Omental fat pad (tissue), 4 donors: ENCODE data around the gene HIBADH. TPM values are rescaled to one million over a fixed set of nuclear protein-coding genes. Genes with fewer than 3 reads are reported as not detected.

Experiments
- ATAC-seq: fragments of 150-250 bp; one replicate; pipeline ENCODE4 v1.9.1; 2016; ENCODE audit warnings: mild to moderate bottlenecking, moderate library complexity; ENCODE audit not compliant: low FRiP score
- DNase-seq: peaks from one replicate; pipeline ENCODE4 v3.0.0-alpha.2; 2019; ENCODE audit warnings: low spot score
- CTCF ChIP-seq, 3 donors: fragments of 450-650 bp; IDR thresholded peaks; one replicate each; pipeline ENCODE4 v1.5.1; 2016 to 2017; ENCODE audit warnings: antibody characterized with exemption in 3 of 3, mild to moderate bottlenecking in 3 of 3, moderate library complexity in 2 of 3
- total RNA-seq, 4 donors: library from RNA; depleted of rRNA; stranded (reverse); fragments of >200 nt; gene quantifications; one replicate each; pipeline ENCODE4 v1.1.0, GENCODE V29; 2016

The HIBADH gene
- total RNA-seq, 4 donors from 2014 or later = 35.9 to 71.5 (median 58.6) TPM

- ATAC-seq (no peak), DNase-seq (no peak)
- no peak for TF ChIP-seq CTCF (IDR thresholded peaks at IDR 0.05)
Observed at GRCh38 chr7:27476493-27476892, 186.2 kb downstream of the HIBADH start.

Other genes starting within 250 kb of the HIBADH start
- 10 to 100 TPM; 65.0 to 77.0 (median 72.3) TPM for gene TAX1BP1, start 77.3 kb upstream of the HIBADH start, total RNA-seq